A673 (cell line): ENCODE measurements around the gene NPHP4.

Experiments used
- EZH2 ChIP-seq: fragments of 200-600 bp; sonication (generic); IDR thresholded peaks from 2 replicates; pipeline ENCODE4 v1.6.1; 2017; ENCODE audit warnings: borderline replicate concordance, low read depth, mild to moderate bottlenecking, mixed read lengths, antibody characterized with exemption, low read length; ENCODE audit not compliant: poor library complexity, severe bottlenecking
- TF ChIP-seq, protein P1 (sequence below): fragments of 300-800, 200-600 bp; sonication (generic); conservative IDR thresholded peaks from 2 replicates; pipeline ENCODE4 v1.5.1; 2017; ENCODE audit warnings: low read depth, mild to moderate bottlenecking, antibody characterized with exemption, low read length, moderate library complexity, mixed read lengths

DNA sequence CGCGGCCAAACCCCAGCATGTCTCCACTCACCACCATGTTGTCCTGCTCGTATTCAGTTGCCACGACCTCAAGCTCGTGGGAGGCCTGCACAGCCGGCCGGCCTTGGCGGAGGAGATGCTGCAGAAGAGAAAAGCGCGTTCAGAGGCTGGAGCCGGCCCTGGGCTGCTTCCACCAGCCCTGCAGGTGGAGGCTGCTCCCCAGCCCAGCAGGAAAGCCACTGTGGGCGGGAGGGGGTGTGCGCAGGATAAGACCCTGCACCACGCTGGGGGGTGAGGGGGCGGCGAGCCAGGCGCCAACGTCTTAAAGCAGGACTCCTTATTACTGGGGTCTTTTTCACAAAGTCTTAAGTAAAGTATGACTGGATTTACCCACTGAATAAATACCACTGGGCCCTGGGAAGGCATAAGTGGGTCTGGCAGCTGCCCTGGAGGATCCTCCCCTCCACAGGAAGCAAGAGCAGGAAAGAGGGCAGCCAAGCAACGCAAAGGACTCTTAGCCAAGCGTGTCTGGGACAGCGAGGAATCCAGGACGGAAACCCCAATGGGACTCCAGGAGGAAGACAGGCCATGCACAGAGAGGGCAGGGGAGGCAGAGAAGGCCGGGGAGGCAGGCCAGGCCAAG lies 104.8 kb downstream of the NPHP4 start:
- TF ChIP-seq, protein P1, sequence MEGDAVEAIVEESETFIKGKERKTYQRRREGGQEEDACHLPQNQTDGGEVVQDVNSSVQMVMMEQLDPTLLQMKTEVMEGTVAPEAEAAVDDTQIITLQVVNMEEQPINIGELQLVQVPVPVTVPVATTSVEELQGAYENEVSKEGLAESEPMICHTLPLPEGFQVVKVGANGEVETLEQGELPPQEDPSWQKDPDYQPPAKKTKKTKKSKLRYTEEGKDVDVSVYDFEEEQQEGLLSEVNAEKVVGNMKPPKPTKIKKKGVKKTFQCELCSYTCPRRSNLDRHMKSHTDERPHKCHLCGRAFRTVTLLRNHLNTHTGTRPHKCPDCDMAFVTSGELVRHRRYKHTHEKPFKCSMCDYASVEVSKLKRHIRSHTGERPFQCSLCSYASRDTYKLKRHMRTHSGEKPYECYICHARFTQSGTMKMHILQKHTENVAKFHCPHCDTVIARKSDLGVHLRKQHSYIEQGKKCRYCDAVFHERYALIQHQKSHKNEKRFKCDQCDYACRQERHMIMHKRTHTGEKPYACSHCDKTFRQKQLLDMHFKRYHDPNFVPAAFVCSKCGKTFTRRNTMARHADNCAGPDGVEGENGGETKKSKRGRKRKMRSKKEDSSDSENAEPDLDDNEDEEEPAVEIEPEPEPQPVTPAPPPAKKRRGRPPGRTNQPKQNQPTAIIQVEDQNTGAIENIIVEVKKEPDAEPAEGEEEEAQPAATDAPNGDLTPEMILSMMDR = no peak
- TF ChIP-seq EZH2 = no peak
